Cardiac septum (tissue), 1 donor: ENCODE measurements around the gene ANKMY1. TPM values are rescaled to one million over a fixed set of nuclear protein-coding genes. Genes with fewer than 3 reads are reported as not detected.

ENCODE experiments used
- DNase-seq: peaks from one replicate; pipeline ENCODE4 v3.0.0-alpha.2; 2020; ENCODE audit warnings: low spot score
- intact Hi-C: fragments of 100-400 bp; cut with DNase I; formaldehyde crosslinking; loops from one replicate; pipeline ENCODE4 v1.14.0; 2022
- long read RNA-seq: library from polyadenylated mRNA; unstranded; transcript quantifications from one replicate; pipeline ENCODE4 v2.0.0, GENCODE V29; 2021
- total RNA-seq: library from RNA; stranded (reverse); fragmentation: NEBNext Ultra II Directional; extraction: Animal tissue kit (Norgen Biotek cat#: 25700); gene quantifications from one replicate; pipeline ENCODE4 v1.2.1, GENCODE V29; 2021
- donor health status: DM: no; HTN: no; CAD: no.

ANKMY1 gene, protein sequence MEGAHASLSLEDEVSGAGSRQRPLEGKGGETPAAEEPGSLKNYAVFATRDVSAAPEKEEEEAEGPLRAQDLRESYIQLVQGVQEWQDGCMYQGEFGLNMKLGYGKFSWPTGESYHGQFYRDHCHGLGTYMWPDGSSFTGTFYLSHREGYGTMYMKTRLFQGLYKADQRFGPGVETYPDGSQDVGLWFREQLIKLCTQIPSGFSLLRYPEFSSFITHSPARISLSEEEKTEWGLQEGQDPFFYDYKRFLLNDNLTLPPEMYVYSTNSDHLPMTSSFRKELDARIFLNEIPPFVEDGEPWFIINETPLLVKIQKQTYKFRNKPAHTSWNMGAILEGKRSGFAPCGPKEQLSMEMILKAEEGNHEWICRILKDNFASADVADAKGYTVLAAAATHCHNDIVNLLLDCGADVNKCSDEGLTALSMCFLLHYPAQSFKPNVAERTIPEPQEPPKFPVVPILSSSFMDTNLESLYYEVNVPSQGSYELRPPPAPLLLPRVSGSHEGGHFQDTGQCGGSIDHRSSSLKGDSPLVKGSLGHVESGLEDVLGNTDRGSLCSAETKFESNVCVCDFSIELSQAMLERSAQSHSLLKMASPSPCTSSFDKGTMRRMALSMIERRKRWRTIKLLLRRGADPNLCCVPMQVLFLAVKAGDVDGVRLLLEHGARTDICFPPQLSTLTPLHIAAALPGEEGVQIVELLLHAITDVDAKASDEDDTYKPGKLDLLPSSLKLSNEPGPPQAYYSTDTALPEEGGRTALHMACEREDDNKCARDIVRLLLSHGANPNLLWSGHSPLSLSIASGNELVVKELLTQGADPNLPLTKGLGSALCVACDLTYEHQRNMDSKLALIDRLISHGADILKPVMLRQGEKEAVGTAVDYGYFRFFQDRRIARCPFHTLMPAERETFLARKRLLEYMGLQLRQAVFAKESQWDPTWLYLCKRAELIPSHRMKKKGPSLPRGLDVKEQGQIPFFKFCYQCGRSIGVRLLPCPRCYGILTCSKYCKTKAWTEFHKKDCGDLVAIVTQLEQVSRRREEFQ
- 8.2 TPM for total RNA-seq
- long read RNA-seq, full-length matches to known transcripts, result 3 of 19 reads
- long read RNA-seq, partial matches to known transcripts, result 1 of 19 reads
- long read RNA-seq, other reads (novel, unspliced or antisense), result 15 of 19 reads

DNA sequence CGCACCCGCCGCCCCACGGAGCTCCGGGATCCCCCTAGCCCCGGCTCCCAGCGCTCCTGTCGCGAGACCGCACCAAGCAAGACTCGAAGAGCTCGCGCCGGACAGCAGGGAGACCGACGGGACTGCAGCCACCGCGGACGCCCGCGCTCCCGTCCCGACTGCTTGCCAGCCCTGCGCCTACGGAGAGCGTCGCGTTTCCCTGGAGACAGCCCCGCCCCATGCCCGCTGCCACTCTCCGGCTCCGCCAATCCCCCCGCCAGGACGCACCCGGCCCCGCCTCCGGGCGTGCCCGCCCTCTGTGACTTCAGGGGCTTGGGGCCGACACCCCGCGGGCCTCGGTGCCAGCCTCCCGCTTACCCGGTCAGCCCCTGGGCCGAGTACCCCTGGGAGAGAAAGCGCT is at the start of gene ANKMY1:
ANKMY1 (minus strand) TSS at position 181 of the 400 bp plus-strand sequence. CDS start 653 bp downstream, outside the sequence.
- DNase-seq, result peak; percentile 80
- intact Hi-C loops, result no loop called here

- peak; percentile 58 for DNase-seq
- intact Hi-C loops, result loop anchor here (10.0 kb wide), 1 partner anchor 229 kb away; no protein-coding TSS in a partner anchor
Measured at GRCh38 chr2:240605867-240606743, 48.3 kb upstream of the ANKMY1 start.

- intact Hi-C loops, result loop anchor here (10.0 kb wide), 1 partner anchor 230 kb away; no protein-coding TSS in a partner anchor
- peak; percentile 71 for DNase-seq
Measured at GRCh38 chr2:240604939-240605716, 47.3 kb upstream of the ANKMY1 start.

DNA sequence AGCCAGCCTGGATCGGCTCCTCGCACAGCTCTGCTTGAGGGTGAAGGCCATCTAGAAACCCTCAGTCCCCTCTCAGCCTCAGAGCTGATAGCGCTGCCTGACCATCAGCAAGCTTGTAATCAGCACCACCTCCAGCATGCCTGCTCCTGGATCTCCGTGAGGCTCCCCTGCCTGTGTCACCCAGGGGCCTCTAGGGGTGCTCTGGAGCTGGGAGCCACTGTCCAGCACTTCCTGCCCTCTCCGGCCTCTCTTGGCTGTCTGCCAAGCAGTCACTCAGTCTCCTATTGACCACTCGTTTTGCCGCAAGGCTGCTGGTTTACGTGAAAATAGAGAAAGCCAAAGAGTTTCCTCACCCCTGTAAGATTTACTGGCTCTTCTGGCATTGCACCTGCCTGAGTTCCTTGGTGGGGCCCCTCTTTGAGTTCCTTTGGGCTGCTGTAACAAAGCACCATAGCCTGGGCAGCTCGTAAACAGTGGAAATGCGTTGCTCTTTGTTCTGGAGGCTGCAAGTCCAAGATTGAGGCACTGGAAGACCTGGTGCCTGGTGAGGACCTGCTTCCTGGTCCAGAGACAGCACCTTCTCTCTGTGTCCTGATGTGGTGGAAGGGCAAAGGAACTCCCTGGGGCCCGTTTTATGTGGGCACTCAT is 46.6 kb upstream of the ANKMY1 start:
- peak; percentile 85 for DNase-seq
- intact Hi-C loops, result loop anchor here (10.0 kb wide), 1 partner anchor 230 kb away; no protein-coding TSS in a partner anchor

- intact Hi-C loops, result loop anchor here (10.0 kb wide), 1 partner anchor 231 kb away; no protein-coding TSS in a partner anchor
- DNase-seq, result peak; percentile 68
Measured at GRCh38 chr2:240603846-240604245, 46.1 kb upstream of the ANKMY1 start.

- peak; percentile 56 for DNase-seq
- intact Hi-C loops, result loop anchor here (10.0 kb wide), 1 partner anchor 232 kb away; no protein-coding TSS in a partner anchor
Measured at GRCh38 chr2:240603081-240603835, 45.5 kb upstream of the ANKMY1 start.

DNA sequence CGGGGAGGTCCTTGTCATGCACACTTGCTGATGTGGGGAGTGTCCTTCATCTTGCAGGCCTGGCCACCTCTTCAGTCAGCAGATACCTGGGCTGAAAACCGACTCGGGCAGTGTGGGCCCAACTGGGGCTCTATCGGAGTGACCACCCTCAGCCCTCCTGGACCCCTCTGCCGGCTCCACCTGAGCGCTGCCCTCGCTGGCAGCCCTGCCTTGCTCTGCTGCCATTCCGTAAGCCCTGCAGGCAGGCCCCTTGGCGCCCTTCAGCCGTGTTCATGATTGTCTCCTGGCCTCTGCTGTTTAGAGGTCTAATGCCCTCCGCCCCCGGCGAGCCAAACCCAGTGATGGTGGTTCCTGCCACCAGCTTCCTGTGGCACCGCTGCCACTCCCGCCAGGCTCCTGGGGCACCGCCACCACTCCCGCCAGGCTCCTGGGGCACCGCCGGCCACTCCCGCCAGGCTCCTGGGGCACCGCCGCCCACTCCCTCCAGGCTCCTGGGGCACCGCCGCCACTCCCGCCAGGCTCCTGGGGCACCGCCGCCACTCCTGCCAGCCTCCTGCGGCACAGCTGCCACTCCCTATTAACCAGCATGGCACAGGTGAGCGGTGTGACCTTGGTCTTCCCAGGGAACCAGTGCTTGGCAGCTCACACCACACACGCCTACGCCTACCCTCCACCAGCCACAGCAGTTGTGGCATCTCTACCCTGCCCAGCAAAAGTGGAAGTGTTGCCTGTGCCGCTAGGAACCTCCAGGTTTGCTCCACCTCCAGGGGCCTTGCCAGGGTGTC is 44.7 kb upstream of the ANKMY1 start:
- DNase-seq, result peak; percentile 70
- intact Hi-C loops, result loop anchor here (10.0 kb wide), 1 partner anchor 232 kb away; no protein-coding TSS in a partner anchor

- intact Hi-C loops, result loop anchor here (10.0 kb wide), 1 partner anchor 233 kb away; no protein-coding TSS in a partner anchor
- peak; percentile 69 for DNase-seq
Measured at GRCh38 chr2:240601831-240602160, 44.0 kb upstream of the ANKMY1 start.

- DNase-seq, result peak; percentile 67
- intact Hi-C loops, result loop anchor here (10.0 kb wide), 1 partner anchor 234 kb away; no protein-coding TSS in a partner anchor
Measured at GRCh38 chr2:240601061-240601830, 43.5 kb upstream of the ANKMY1 start.

DNA sequence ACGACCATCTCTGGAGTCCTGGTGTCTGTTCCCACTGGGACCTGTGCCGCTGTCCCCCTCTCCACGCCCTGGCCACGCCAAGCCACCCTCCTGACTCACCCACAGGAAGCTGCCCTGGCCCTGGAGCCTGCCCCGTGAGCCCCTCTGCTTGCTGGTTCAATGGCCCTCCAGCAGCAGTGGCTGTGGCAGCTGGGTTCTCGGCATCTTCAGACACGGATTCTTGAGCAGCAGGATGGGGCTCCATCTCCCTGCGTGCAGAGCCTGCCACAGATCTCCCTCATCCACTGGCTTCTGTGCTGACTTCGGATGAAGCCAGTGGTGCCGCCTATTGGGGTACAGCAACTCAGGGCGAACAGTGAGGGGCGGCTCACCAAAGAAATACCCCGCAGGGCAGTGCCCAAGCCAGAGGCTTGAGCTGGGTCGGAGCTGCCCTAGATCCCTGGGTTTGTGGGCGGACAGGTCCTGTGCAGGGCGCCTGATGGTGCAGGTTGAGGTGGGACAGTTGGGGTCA is 42.7 kb upstream of the ANKMY1 start:
- peak; percentile 56 for DNase-seq
- intact Hi-C loops, result loop anchor here (10.0 kb wide), 1 partner anchor 234 kb away; no protein-coding TSS in a partner anchor

GRCh38 chr2:240599141-240599583 is 41.4 kb upstream of the ANKMY1 start:
- intact Hi-C loops, result no loop called here
- DNase-seq, result peak; percentile 68

DNA sequence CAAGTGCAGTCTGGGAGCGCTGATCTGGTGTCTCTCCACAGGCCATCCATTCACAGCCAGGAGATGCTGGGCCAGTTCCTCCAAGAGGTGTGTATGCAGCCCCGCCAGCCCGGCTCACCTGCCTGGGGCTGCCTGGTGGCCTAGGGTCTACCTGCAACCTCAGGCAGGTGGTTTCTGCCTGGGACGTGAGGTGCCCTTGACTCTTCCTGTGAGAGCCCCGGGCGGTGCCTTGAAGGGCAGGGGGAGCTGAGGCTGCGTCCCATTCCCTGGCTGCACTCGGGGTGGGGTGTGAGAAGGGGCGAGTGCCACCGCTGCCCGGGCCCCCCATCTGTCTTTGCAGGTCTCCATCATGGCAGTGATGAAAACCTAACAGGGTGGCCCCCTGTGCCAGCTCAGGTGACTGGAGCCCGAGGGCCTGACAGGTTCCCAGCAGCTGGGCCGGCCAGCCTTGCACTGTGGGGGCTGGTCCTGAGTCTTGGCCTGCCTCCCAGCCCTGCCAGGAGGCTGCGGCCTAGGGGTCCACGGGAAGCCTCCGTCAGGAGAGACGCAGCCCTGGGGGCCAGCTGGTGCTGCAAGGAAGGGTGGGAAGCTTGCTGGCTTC is 40.6 kb upstream of the ANKMY1 start:
- intact Hi-C loops, result no loop called here
- peak; percentile 62 for DNase-seq

GRCh38 chr2:240597419-240598181 is 39.8 kb upstream of the ANKMY1 start:
- intact Hi-C loops, result no loop called here
- DNase-seq, result peak; percentile 71

DNA sequence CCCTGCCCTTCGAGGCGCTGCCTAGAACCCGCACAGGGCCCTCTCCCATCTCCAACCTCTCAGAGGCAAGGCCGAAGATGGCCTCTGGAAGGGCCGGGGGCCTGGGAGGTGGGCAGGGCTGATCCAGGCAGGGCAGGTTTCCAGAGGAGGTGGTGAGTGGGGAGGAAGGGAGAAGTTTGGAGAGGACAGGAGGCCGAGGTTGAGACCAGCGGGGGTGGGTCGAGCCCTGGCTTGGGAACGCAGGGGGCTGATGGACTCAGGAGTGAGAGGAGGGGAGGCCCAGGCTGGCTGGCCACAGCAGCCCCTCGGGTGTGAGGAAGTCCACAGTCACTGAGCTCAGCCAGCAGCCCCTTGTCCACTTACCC is 39.2 kb upstream of the ANKMY1 start:
- DNase-seq, result peak; percentile 65
- intact Hi-C loops, result no loop called here
